GM12878 (cell line): Measurements from ENCODE around the gene MAP2K7. TPM values are rescaled to one million over a fixed set of nuclear protein-coding genes. Genes with fewer than 3 reads are reported as not detected.

Experiments used
- ATAC-seq: fragments of 200-7000 bp; cut with Tn5 transposase; 3 replicates; pipeline ENCODE4 v1.9.1; 2020; ENCODE audit warnings: mild to moderate bottlenecking, moderate library complexity
- BruUV-seq: library from RNA; stranded (reverse); fragments of 400-500 nt; replicated peaks from 2 replicates; lab custom pipeline; 2021; lab: Mats Ljungman, UMichigan
- CTCF ChIA-PET: fragments of 300-600 bp; sonication (Branson Sonifier 250); formaldehyde crosslinking; extraction: SDS; loops from one replicate; lab custom pipeline; 2021; ENCODE audit warnings: inconsistent platforms; lab: Yijun Ruan, JAX
- POLR2A ChIA-PET: fragments of 350-600 bp; formaldehyde crosslinking; extraction: SDS; loops from one replicate; lab custom pipeline; 2021; ENCODE audit warnings: inconsistent platforms; lab: Charles Lee
- RAD21 ChIA-PET: fragments of 300-600 bp; sonication (Branson Sonifier 250); formaldehyde crosslinking; loops from one replicate; lab custom pipeline; 2023; ENCODE audit warnings: antibody characterized with exemption; ENCODE audit not compliant: unreplicated experiment; lab: Charles Lee
- SMC1A ChIA-PET: fragments of 300-600 bp; sonication (Branson Sonifier 250); formaldehyde crosslinking; loops from one replicate; lab custom pipeline; 2023; ENCODE audit not compliant: unreplicated experiment, uncharacterized antibody; lab: Charles Lee
- DNase-seq: peaks from one replicate; pipeline ENCODE4 v3.0.0-alpha.2; 2011; ENCODE audit warnings: low read depth, low spot score
- FAIRE-seq: peaks from 3 replicates; lab custom pipeline; 2011; peaks lifted over from hg19 to GRCh38; lab: Jason Lieb, UNC
- H2AFZ ChIP-seq: 2 replicates; pipeline ENCODE4 v1.6.0; 2011; ENCODE audit warnings: low read depth, low read length, control low read depth; ENCODE audit not compliant: control insufficient read depth
- H3K27ac ChIP-seq: 2 replicates; pipeline ENCODE4 v1.5.1; 2011; ENCODE audit warnings: control low read depth; ENCODE audit not compliant: control insufficient read depth, insufficient read depth
- H3K27me3 ChIP-seq, 2 experiments: replicated peaks in 1 of 2; 2 replicates each; pipeline versions ENCODE4 v1.6.0 to v1.6.1; 2011; ENCODE audit warnings: low read length in 1 of 2; ENCODE audit not compliant: control insufficient read depth in 2 of 2, insufficient read depth in 2 of 2
- H3K36me3 ChIP-seq, 2 experiments: 2 replicates each; pipeline ENCODE4 v1.5.1; 2011; ENCODE audit warnings: low read length in 1 of 2; ENCODE audit not compliant: control insufficient read depth in 2 of 2, insufficient read depth in 2 of 2
- H3K4me1 ChIP-seq: 2 replicates; pipeline ENCODE4 v1.6.1; 2011; ENCODE audit warnings: mild to moderate bottlenecking, low read length, moderate library complexity, mixed read lengths; ENCODE audit not compliant: control insufficient read depth, insufficient read depth
- H3K4me2 ChIP-seq: 2 replicates; pipeline ENCODE4 v1.6.0; 2011; ENCODE audit warnings: control low read depth; ENCODE audit not compliant: control insufficient read depth, insufficient read depth
- H3K4me3 ChIP-seq: fragments of 200-600 bp; sonication (generic); 2 replicates; pipeline ENCODE4 v1.5.1; 2016
- H3K79me2 ChIP-seq: 2 replicates; pipeline ENCODE4 v1.6.0; 2011; ENCODE audit warnings: low read length; ENCODE audit not compliant: control insufficient read depth, insufficient read depth
- H3K9ac ChIP-seq: 2 replicates; pipeline ENCODE4 v1.8.0; 2011; ENCODE audit warnings: low read length, control low read depth, mixed read lengths; ENCODE audit not compliant: control insufficient read depth, insufficient read depth
- H3K9me3 ChIP-seq: replicated peaks from 3 replicates; pipeline ENCODE4 v1.5.1; 2011; ENCODE audit warnings: mild to moderate bottlenecking, low read length; ENCODE audit not compliant: control insufficient read depth, insufficient read depth
- H4K20me1 ChIP-seq: 2 replicates; pipeline ENCODE4 v1.6.0; 2011; ENCODE audit not compliant: control insufficient read depth, insufficient read depth
- BMI1 ChIP-seq: fragments of 450-650 bp; IDR thresholded peaks from 2 replicates; pipeline ENCODE4 v1.6.1; 2016; ENCODE audit warnings: mild to moderate bottlenecking, moderate library complexity, borderline replicate concordance
- CEBPZ ChIP-seq: fragments of 150-350 bp; IDR thresholded peaks from 2 replicates; pipeline ENCODE4 v1.6.1; 2016; ENCODE audit warnings: low read depth, low read length
- HDAC2 ChIP-seq: fragments of 200-600 bp; sonication (generic); IDR thresholded peaks from 2 replicates; pipeline ENCODE4 v1.6.1; 2017
- NFYB ChIP-seq: IDR thresholded peaks from 2 replicates; pipeline ENCODE4 v1.6.1; 2011; ENCODE audit warnings: low read depth, mild to moderate bottlenecking, low read length, improper control_type of control experiment, moderate library complexity; ENCODE audit not compliant: insufficient read depth
- PAX5 ChIP-seq: IDR thresholded peaks from 2 replicates; pipeline ENCODE4 v1.6.1; 2011; ENCODE audit warnings: low read depth, low read length, borderline replicate concordance
- POLR2A ChIP-seq: IDR thresholded peaks from 2 replicates; pipeline ENCODE4 v1.6.1; 2011; ENCODE audit warnings: low read depth, mild to moderate bottlenecking, low read length
- POLR2AphosphoS2 ChIP-seq: IDR thresholded peaks from 2 replicates; pipeline ENCODE4 v1.6.1; 2011; ENCODE audit warnings: low read depth, mild to moderate bottlenecking, low read length, improper control_type of control experiment, moderate library complexity
- RAD21 ChIP-seq: IDR thresholded peaks from 2 replicates; pipeline ENCODE4 v1.6.1; 2011; ENCODE audit warnings: mild to moderate bottlenecking, low read depth, low read length, moderate library complexity; ENCODE audit not compliant: insufficient read depth
- SUZ12 ChIP-seq: fragments of 200-600 bp; sonication (generic); IDR thresholded peaks from one replicate; pipeline ENCODE4 v1.6.1; 2018; ENCODE audit warnings: antibody characterized with exemption, mild to moderate bottlenecking; ENCODE audit not compliant: unreplicated experiment
- WGBS: methylation state at CpG from one replicate; pipeline ENCODE4 v1.1.6; 2016; ENCODE audit warnings: low lambda C conversion rate; ENCODE audit not compliant: insufficient replicate concordance, insufficient coverage; ENCODE audit errors: missing lambda C conversion rate; 5-methylcytosine and 5-hydroxymethylcytosine counted together
- in situ Hi-C: fragments of 300-500 bp; cut with MboI; formaldehyde crosslinking; loops from 9 replicates; pipeline ENCODE4 v1.14.3; 2018; ENCODE audit warnings: mixed read lengths
- intact Hi-C: fragments of 100-400 bp; cut with micrococcal nuclease; formaldehyde crosslinking; loops from one replicate; pipeline ENCODE4 v1.14.2; 2022; ENCODE audit not compliant: unreplicated experiment
- polyA plus RNA-seq, 11 experiments: library from polyadenylated mRNA; depleted of rRNA in 4 of 11; unstranded in 6 of 11; stranded (reverse) in 5 of 11; fragments of >200 nt; fragmentation: Nextera tagmentation in 4 of 11; fragmentation: Illumina TruSeq in 1 of 11; extraction: Ambion mirVana in 4 of 11; extraction: Trizol in 1 of 11; gene quantifications; 1 replicate in 1 of 11; 2 replicates in 10 of 11; pipeline versions ENCODE4 v1.2.1 to v1.2.3, GENCODE V29; 2011 to 2016; ENCODE audit warnings: inconsistent platforms in 2 of 11, missing spikeins in 2 of 11, low read depth in 1 of 11
- total RNA-seq, 4 experiments: library from RNA; depleted of rRNA in 3 of 4; stranded (reverse); fragments of >200 nt in 3 of 4; fragmentation: Illumina TruSeq in 1 of 4; extraction: Trizol in 1 of 4; gene quantifications; 2 replicates each; pipeline versions ENCODE4 v1.2.1 to v1.2.3, GENCODE V29; 2013 to 2021

Gene MAP2K7
- total and polyA plus RNA-seq, 10 of the 15 experiments (the other 5 are each of a cell fraction or from before 2014, with no cell fraction given), result 0.34 to 32.2 (median 6.7) TPM

- Histone ChIP-seq H3K4me3 (no peak within 1 kb of the TSS), H3K9me3 (no peaks in the 10 kb centered on the region; the same call in 2 of the 3 replicates), H4K20me1 (no peaks in the 10 kb centered on the region), H3K27ac (no peak within 1 kb of the TSS), H3K4me2 (no peak within 1 kb of the TSS), H3K79me2 (no peaks in the 10 kb centered on the region), H2AFZ (no peak within 1 kb of the TSS), H3K36me3 (peaks cover 0 to 14% of the 10 kb centered on the region in 2 experiments; a peak in 3 of 4 replicates), H3K4me1 (peaks cover 2% of the 10 kb centered on the region; the same call in 1 of the 2 replicates), H3K9ac (no peak within 1 kb of the TSS), H3K27me3 (peaks cover 8 to 21% of the 10 kb centered on the region in 2 experiments)
- SMC1A ChIA-PET, result no interaction called here
- TF ChIP-seq PAX5 (no peak), HDAC2 (no peak), SUZ12 (no peak), POLR2A (peak; percentile 67), POLR2AphosphoS2 (peak; percentile 48; the same call in 1 of the 2 replicates)
- CTCF ChIA-PET, result no interaction called here
- BruUV-seq, result no TSS peak
- ATAC-seq (no peak), FAIRE-seq (no peak), DNase-seq (no peak)
- POLR2A ChIA-PET, result no interaction called here
- in situ Hi-C loops, result no loop called here
- intact Hi-C loops, result no loop called here
- RAD21 ChIA-PET, result no interaction called here
- WGBS, result 59% methylated on average over 12 of the region's 12 CpGs
Observed at GRCh38 chr19:7914598-7915045, 10.9 kb downstream of the MAP2K7 start, which contains the start of gene TGFBR3L. Gene TGFBR3L (plus strand): TSS chr19:7914830.

- H2AFZ ChIP-seq, result no peak overlapping the region
- 33% methylated on average over 21 of the region's 24 CpGs for WGBS
- ChIA-PET RAD21 (no interaction called here), SMC1A (no interaction called here), POLR2A (no interaction called here), CTCF (no interaction called here)
- no TSS peak for BruUV-seq
- ATAC-seq, result no peak
- H4K20me1 ChIP-seq, result no peaks in the 10 kb centered on the region
- in situ Hi-C loops, result no loop called here
- no peak overlapping the region for H3K9ac ChIP-seq
- no peak overlapping the region for H3K4me3 ChIP-seq
- intact Hi-C loops, result no loop called here
- no peak for TF ChIP-seq CEBPZ
- TF ChIP-seq NFYB, result no peak
- TF ChIP-seq RAD21, result no peak
- TF ChIP-seq BMI1, result no peak
- no peak for DNase-seq
- no peak overlapping the region for H3K27ac ChIP-seq
- no peaks in the 10 kb centered on the region for H3K79me2 ChIP-seq
- peaks cover 5% of the 10 kb centered on the region for H3K4me1 ChIP-seq
- H3K36me3 ChIP-seq, result peaks cover 0 to 14% of the 10 kb centered on the region in 2 experiments; a peak in 3 of 4 replicates
- H3K27me3 ChIP-seq, result peaks cover 8 to 21% of the 10 kb centered on the region in 2 experiments
- peak overlapping the region; percentile 4; the same call in 1 of the 2 replicates for H3K4me2 ChIP-seq
- no peaks in the 10 kb centered on the region; the same call in 2 of the 3 replicates for H3K9me3 ChIP-seq
- FAIRE-seq, result no peak
Observed at GRCh38 chr19:7915250-7916102, 11.8 kb downstream of the MAP2K7 start.
